CD4-positive, alpha-beta T cell treated with Interleukin-2 at 100 ng/mL for 4 hours (primary cell): ENCODE measurements around the gene RAET1G.
"Not testable (repeated sequence)": the region's sequence is repeated elsewhere in the genome, so short reads cannot be mapped to it uniquely, and the experiment has no call there.

Experiments used
- DNase-seq: peaks from one replicate; pipeline ENCODE4 v3.0.0-alpha.2; 2020; ENCODE audit warnings: low spot score

Gene RAET1G

GRCh38 chr6:149897015-149897697 is 25.8 kb downstream of the RAET1G start:
- no peak for DNase-seq

- DNase-seq = no peak
Measured at GRCh38 chr6:149896491-149896890, 26.4 kb downstream of the RAET1G start.

GRCh38 chr6:149895833-149896271 is 27.1 kb downstream of the RAET1G start:
- DNase-seq = peak; percentile 45

- DNase-seq = no peak
Measured at GRCh38 chr6:149895048-149895590, 27.8 kb downstream of the RAET1G start.

GRCh38 chr6:149891864-149892263 is 31.1 kb downstream of the RAET1G start:
- DNase-seq = not testable (repeated sequence)

GRCh38 chr6:149891259-149891658 is 31.7 kb downstream of the RAET1G start:
- no peak for DNase-seq

GRCh38 chr6:149890629-149891045 is 32.3 kb downstream of the RAET1G start:
- DNase-seq = no peak

- DNase-seq = no peak
Measured at GRCh38 chr6:149889326-149889725, 33.6 kb downstream of the RAET1G start.

- DNase-seq = no peak
Measured at GRCh38 chr6:149888659-149889058, 34.3 kb downstream of the RAET1G start.

- DNase-seq = no peak
Measured at GRCh38 chr6:149888093-149888492, 34.8 kb downstream of the RAET1G start.

- DNase-seq = no peak
Measured at GRCh38 chr6:149887343-149887742, 35.6 kb downstream of the RAET1G start.

GRCh38 chr6:149885888-149886287 is 37.0 kb downstream of the RAET1G start:
- DNase-seq = no peak

GRCh38 chr6:149884617-149885016 is 38.3 kb downstream of the RAET1G start:
- DNase-seq = no peak

GRCh38 chr6:149884215-149884614 is 38.7 kb downstream of the RAET1G start:
- DNase-seq = no peak

- no peak for DNase-seq
Measured at GRCh38 chr6:149881860-149882259, 41.1 kb downstream of the RAET1G start.

- DNase-seq = no peak
Measured at GRCh38 chr6:149881066-149881766, 41.7 kb downstream of the RAET1G start.

GRCh38 chr6:149877659-149878058 is 45.3 kb downstream of the RAET1G start:
- no peak for DNase-seq

GRCh38 chr6:149876241-149876933 is 46.5 kb downstream of the RAET1G start:
- no peak for DNase-seq

GRCh38 chr6:149872233-149872632 is 50.7 kb downstream of the RAET1G start:
- no peak for DNase-seq

- DNase-seq = no peak
Measured at GRCh38 chr6:149871182-149871581, 51.7 kb downstream of the RAET1G start.

GRCh38 chr6:149869275-149869892 is 53.5 kb downstream of the RAET1G start:
- no peak for DNase-seq
